Esophagus muscularis mucosa (tissue), 4 donors: ENCODE results near the gene NPTXR.

ENCODE experiments used
- EP300 ChIP-seq: sonication (generic); formaldehyde crosslinking; IDR thresholded peaks from one replicate; pipeline ENCODE4 v1.6.1; 2017; ENCODE audit warnings: antibody characterized with exemption
- POLR2A ChIP-seq: fragments of 450-650 bp; IDR thresholded peaks from one replicate; pipeline ENCODE4 v1.6.1; 2017; ENCODE audit warnings: antibody characterized with exemption, moderate library complexity, mild to moderate bottlenecking, low read depth
- POLR2AphosphoS5 ChIP-seq, 2 donors: sonication (generic); formaldehyde crosslinking; IDR thresholded peaks; one replicate each; pipeline ENCODE4 v1.6.1; 2017; ENCODE audit warnings: antibody characterized with exemption in 2 of 2
- TF ChIP-seq, protein P1 (sequence below), 3 experiments: fragments of 200-600 bp in 2 of 3; fragments of 450-650 bp in 1 of 3; sonication (generic) in 2 of 3; IDR thresholded peaks; one replicate each; pipeline ENCODE4 v1.5.1; 2017 to 2019; ENCODE audit warnings: antibody characterized with exemption in 3 of 3, mild to moderate bottlenecking in 2 of 3, moderate library complexity in 1 of 3

- no peak for TF ChIP-seq EP300
- TF ChIP-seq, protein P1, sequence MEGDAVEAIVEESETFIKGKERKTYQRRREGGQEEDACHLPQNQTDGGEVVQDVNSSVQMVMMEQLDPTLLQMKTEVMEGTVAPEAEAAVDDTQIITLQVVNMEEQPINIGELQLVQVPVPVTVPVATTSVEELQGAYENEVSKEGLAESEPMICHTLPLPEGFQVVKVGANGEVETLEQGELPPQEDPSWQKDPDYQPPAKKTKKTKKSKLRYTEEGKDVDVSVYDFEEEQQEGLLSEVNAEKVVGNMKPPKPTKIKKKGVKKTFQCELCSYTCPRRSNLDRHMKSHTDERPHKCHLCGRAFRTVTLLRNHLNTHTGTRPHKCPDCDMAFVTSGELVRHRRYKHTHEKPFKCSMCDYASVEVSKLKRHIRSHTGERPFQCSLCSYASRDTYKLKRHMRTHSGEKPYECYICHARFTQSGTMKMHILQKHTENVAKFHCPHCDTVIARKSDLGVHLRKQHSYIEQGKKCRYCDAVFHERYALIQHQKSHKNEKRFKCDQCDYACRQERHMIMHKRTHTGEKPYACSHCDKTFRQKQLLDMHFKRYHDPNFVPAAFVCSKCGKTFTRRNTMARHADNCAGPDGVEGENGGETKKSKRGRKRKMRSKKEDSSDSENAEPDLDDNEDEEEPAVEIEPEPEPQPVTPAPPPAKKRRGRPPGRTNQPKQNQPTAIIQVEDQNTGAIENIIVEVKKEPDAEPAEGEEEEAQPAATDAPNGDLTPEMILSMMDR (IDR thresholded peaks at IDR 0.05): no peak
- TF ChIP-seq POLR2A: no peak
- TF ChIP-seq POLR2AphosphoS5 (IDR thresholded peaks at IDR 0.05): no peak
Observed at GRCh38 chr22:38795569-38795968, 48.3 kb downstream of the NPTXR start.
